ENCODE results near the gene PLA2G12A.

PLA2G12A gene

DNA sequence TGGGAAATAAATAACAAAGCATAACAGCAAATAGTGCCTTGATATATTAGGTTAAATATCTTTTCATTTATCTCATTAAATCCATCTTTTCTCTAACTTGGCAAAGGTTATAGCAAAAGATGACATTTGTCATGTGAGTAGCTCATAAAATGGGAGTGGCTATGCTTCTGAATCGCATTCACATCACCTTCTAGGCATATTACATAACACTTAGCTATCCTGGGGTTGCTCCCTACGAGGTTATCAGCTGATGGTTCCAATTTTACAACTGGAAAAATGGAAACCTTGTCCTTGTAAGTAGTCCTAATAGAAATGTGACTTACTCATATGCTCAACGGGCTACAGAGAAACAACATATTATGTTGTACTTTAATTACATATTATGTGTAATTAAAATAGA, 16.4 kb downstream of the PLA2G12A start:
- Mint-ChIP-seq H3K27ac (no peak overlapping the region), H3K4me3 (no peak overlapping the region), H3K27me3 (no peaks in the 10 kb centered on the region), H3K36me3 (ENCODE audit: insufficient read depth) (peaks cover 16% of the 10 kb centered on the region), H3K4me1 (ENCODE audit: low read depth in 2 of 2) (no peaks in the 10 kb centered on the region), H3K9me3 (no peaks in the 10 kb centered on the region)
- no peak for ATAC-seq (replicated peaks)
- DNase-seq = no peak

DNA sequence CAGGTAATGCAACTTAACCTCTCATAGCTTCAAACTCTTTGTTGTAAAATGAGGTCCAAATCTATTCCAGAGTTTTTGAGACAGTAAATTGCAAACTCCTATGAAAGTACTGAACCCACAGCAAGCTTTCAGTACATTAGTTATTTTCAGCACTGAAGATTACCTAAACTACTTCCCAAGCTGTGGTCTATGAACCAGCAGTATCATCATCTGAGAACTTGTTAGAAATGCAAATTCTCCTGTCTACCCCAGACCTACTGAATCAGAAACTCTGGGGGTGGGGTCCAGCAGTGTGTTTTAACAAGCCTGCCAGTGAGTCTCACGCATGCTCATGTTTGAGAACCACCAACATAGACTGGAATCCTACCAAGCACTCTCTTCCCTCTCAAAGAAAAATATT, 20.9 kb downstream of the PLA2G12A start:
- Mint-ChIP-seq H3K9me3 (no peaks in the 10 kb centered on the region), H3K27me3 (no peaks in the 10 kb centered on the region), H3K4me1 (ENCODE audit: low read depth in 2 of 2) (peaks cover 0 to under 1% of the 10 kb centered on the region in 2 donors), H3K4me3 (no peak overlapping the region), H3K36me3 (ENCODE audit: insufficient read depth) (peaks cover 4% of the 10 kb centered on the region), H3K27ac (no peak overlapping the region)
- no peak for DNase-seq
- ATAC-seq (replicated peaks) = no peak

DNA sequence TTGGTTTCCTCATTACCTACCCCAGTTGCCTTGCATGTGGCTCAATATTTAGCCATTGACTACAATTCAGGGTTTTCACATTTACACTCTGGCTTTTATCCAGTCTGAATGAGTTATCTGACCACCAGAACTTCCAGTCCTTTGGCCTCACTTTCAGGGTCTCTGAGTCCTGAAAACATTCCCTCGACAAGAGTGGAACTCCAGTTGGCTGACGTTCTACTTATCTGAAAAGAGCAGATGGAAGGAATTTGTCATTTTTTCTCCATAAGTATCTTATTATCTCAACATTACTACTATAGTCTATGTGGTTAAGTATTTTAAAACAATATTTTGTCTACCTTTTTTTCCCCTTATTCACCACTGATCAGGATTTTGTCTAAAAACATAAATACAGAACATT, 21.4 kb downstream of the PLA2G12A start:
- no peak for DNase-seq
- Mint-ChIP-seq H3K27me3 (no peaks in the 10 kb centered on the region), H3K4me1 (ENCODE audit: low read depth in 2 of 2) (peaks cover 5 to 6% of the 10 kb centered on the region in 2 donors), H3K4me3 (no peak overlapping the region), H3K36me3 (ENCODE audit: insufficient read depth) (peaks cover 2% of the 10 kb centered on the region), H3K9me3 (no peaks in the 10 kb centered on the region), H3K27ac (no peak overlapping the region)
- ATAC-seq (replicated peaks) = no peak

DNA sequence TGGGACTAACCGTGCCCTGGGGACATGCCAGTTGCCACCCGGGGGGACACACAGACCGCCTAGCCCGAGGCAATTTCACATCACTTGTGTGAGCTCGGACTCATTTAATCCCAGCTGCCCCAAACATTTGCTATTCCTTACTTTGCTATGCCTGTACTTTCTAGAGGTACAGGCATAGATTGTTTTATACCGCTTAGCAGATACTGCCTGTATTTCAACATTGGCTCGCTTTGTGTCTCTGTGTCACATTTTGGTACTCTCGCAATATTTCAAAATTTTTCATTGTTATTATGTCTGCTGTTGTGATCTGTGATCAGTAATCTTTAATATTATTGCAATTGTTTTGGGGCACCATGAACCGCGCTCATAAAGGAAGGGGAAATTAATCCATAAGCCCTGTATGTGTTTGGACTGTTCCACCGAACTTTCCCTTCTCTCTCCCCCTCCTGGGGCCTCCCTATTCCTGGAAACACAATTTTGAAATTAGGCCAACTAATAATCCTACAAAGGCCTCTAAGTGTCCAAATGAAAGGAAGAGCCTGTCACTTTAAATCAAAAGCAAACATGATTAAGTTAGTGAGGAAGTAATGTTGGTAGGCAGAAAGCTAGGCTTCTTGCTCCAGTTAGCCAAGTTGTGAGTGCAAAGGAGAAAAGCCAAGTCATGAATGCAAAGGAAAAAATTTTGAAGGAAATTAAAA, 26.1 kb downstream of the PLA2G12A start:
- H3K36me3 Mint-ChIP-seq (ENCODE audit: insufficient read depth) = peaks cover 12% of the 10 kb centered on the region
- ATAC-seq (replicated peaks) (no peak), DNase-seq (no peak)
- H3K4me1 Mint-ChIP-seq (ENCODE audit: low read depth in 2 of 2) = peaks cover 25 to 27% of the 10 kb centered on the region in 2 donors
- no peaks in the 10 kb centered on the region for H3K9me3 Mint-ChIP-seq
- peak overlapping the region; percentile 91 for H3K27ac Mint-ChIP-seq
- no peaks in the 10 kb centered on the region for H3K27me3 Mint-ChIP-seq
- peak overlapping the region; percentile 93 to 97 for H3K4me3 Mint-ChIP-seq

DNA sequence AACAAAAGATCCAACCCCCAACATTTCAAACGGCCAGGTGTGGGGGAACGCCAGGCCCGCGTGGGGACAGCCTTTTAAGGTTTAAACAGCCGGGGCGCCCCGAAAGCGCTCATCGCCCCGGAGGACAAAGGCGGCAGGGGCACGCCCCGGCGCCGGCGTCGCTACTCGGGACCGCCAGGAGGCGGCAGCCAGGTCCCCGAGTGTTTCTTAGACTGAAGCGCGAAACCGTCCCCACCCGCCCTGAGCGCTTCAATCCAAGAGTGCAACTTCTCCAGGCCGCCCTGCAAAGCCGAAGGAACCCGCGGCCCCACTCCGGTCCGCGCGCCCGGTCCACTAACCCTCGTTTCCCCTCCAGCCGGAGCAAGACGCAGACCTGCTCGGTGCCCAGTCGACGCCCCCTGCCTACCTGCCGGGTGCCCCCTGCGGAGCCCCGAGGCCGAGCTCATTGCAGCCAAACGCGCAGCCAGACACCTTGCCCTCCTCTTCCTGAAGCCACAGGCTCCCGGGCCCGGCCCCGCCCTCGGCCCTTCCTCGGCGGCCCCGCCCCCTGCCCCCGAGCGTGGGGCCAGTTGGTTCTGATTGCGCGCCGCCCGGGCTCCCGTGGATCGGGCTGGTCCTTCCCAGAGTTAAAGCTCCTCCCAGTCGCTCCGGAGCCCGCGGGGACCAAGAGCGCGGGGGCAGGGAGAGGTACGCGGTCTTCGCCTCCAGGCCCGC, 26.8 kb downstream of the PLA2G12A start, which contains the start of gene CASP6:
Gene CASP6, minus strand, starts transcription at position 496 of the 714 bp plus-strand sequence. Its CDS starts 50 bp downstream, at position 446.
- Mint-ChIP-seq H3K4me3 (peak within 1 kb of the TSS; percentile 93 to 97), H3K27ac (peak within 1 kb of the TSS; percentile 91), H3K4me1 (ENCODE audit: low read depth in 2 of 2) (peaks cover 26 to 33% of the 10 kb centered on the region in 2 donors), H3K36me3 (ENCODE audit: insufficient read depth) (peaks cover 12% of the 10 kb centered on the region), H3K9me3 (no peaks in the 10 kb centered on the region), H3K27me3 (no peaks in the 10 kb centered on the region)
- DNase-seq (peak; percentile 65 to 76 (median 71)), ATAC-seq (replicated peaks) (peak; percentile 93)

DNA sequence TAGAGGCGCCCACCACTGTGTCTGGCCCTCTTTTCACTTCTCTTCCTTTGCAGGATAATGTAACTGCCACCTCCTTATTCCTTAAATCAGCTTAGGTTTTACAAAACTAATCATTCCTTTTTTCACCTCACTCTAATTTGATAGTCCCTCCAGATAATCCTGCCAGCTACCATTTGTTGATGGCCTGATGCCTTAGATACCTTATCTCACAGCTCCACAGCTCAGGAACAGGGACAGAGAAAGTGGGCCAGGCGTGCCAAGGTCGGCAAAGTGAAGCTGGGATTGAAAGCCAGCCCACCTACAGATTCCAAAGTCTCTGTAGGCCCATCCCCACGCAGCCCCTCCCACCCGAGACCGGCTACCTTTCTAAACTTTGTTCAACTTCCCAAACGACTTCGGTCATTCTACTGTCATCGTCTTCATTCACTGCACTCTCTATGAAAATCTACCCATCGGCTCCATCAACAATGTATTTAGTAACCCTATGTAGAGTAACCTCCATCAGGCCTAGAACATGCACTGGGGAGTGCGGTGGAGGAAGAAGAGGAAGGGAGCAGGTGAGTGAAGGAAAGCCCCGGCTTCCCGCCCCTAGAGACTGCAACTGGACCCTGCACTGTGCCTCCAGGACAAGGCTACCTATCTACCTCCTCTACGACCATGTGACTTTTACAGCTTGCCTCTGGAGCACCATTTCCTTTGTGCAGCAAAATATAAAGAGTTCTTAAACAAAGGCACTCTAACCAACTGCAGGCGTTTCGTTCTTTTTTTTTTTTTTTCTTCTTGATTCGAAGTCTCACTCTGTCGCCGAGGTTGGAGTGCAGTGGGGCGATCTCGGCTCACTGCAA, 28.1 kb downstream of the PLA2G12A start:
- Mint-ChIP-seq H3K4me1 (ENCODE audit: low read depth in 2 of 2) (peaks cover 26 to 33% of the 10 kb centered on the region in 2 donors), H3K9me3 (no peaks in the 10 kb centered on the region), H3K27me3 (no peaks in the 10 kb centered on the region), H3K27ac (peak overlapping the region; percentile 91), H3K4me3 (peak overlapping the region; percentile 93 to 97), H3K36me3 (ENCODE audit: insufficient read depth) (peaks cover 12% of the 10 kb centered on the region)
- DNase-seq (no peak), ATAC-seq (replicated peaks) (no peak)

DNA sequence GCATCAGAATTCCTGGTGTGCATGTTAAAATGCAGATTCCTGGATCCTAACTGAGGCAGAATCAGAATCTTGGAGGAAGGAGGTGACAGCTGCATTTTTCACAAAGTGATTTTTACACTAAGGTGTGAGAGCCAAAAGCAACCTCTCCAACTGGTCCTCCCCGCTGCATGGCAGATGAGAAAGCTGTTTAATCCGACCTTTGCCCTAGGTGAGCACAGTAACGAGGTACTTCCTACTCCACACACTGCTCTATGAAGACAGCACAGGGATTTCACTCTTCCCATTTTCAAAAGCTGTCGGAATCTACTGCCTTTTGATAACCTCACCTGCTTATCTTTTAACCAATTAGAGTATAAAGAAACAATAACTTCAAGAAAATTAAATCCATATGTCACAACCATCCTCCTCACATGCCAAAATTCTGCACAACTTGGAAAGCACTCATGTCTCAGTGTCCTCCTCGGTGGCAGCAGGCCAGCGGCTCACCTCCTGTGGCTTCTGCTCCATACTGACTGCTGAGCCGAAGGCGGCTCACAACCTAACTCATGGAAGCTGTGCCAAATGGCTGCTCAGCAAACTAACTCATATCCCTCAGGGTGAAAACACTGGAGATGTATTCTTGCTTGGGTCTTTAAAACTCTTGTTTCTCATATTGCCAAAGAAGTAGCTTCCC, 30.2 kb downstream of the PLA2G12A start:
- H3K4me1 Mint-ChIP-seq (ENCODE audit: low read depth in 2 of 2) = peaks cover 26 to 33% of the 10 kb centered on the region in 2 donors

DNA sequence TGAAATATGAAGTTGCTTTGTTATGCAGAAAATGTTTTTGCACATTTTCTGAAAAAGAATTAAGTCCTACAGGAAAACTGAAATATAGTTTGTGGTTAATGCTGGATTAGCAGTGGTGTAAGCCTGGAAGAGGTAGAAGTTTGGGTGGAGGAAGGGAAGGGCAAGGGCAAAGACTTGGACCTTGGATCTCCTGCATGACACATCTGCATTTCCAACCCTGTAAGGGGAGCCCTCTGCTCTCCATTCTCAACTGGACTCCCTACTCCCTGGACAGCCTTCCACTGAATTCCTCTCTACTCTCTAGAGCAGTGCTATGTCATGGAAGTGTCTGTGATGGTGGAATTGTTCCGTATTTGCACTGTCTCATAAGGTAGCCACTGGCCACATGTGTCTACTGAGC, 31.2 kb downstream of the PLA2G12A start:
- H3K27ac Mint-ChIP-seq = peak overlapping the region in 1 of 2 donors; percentile 60
- no peaks in the 10 kb centered on the region for H3K27me3 Mint-ChIP-seq
- H3K36me3 Mint-ChIP-seq (ENCODE audit: insufficient read depth) = peaks cover 15% of the 10 kb centered on the region
- no peak overlapping the region for H3K4me3 Mint-ChIP-seq
- no peaks in the 10 kb centered on the region for H3K9me3 Mint-ChIP-seq
- H3K4me1 Mint-ChIP-seq (ENCODE audit: low read depth in 2 of 2) = peaks cover 25 to 29% of the 10 kb centered on the region in 2 donors
- ATAC-seq (replicated peaks) (no peak), DNase-seq (no peak)

More for the DNA sequence above, 30.2 kb downstream of the PLA2G12A start:
- Mint-ChIP-seq H3K27ac (peak overlapping the region; percentile 9 to 67), H3K27me3 (no peaks in the 10 kb centered on the region), H3K36me3 (ENCODE audit: insufficient read depth) (peaks cover 12% of the 10 kb centered on the region), H3K9me3 (no peaks in the 10 kb centered on the region), H3K4me3 (no peak overlapping the region)
- no peak for DNase-seq
- no peak for ATAC-seq (replicated peaks)

DNA sequence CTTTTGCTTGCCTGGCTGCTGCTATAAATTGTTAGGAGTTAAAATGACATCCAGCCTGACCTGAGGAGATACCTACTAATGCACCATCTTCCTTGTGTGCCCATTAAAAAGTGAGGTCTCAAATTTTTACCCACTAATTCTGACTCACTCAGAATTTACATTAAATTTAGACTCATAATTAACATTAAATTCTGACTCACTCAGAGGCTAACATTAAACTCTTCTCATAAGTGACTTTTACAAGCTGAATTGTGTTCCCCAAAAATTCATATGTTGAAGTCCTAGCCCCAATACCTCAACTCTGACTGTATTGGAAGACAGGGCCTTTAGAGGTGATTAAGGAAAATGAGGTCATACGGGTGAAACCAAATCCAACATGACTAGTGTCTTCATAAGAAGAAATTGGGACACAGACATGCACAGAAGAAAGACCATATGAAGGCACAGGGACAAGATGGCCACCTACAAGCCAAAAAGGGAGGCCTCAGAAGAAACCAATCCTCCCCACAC, 38.4 kb downstream of the PLA2G12A start:
- no peaks in the 10 kb centered on the region for H3K27me3 Mint-ChIP-seq
- peaks cover 22 to 24% of the 10 kb centered on the region in 2 donors for H3K4me1 Mint-ChIP-seq (ENCODE audit: low read depth in 2 of 2)
- DNase-seq (no peak), ATAC-seq (replicated peaks) (no peak)
- no peaks in the 10 kb centered on the region for H3K9me3 Mint-ChIP-seq
- peak overlapping the region; percentile 42 to 86 for H3K27ac Mint-ChIP-seq
- peak overlapping the region in 1 of 2 donors; percentile 55 for H3K4me3 Mint-ChIP-seq
- H3K36me3 Mint-ChIP-seq (ENCODE audit: insufficient read depth) = peaks cover 20% of the 10 kb centered on the region

DNA sequence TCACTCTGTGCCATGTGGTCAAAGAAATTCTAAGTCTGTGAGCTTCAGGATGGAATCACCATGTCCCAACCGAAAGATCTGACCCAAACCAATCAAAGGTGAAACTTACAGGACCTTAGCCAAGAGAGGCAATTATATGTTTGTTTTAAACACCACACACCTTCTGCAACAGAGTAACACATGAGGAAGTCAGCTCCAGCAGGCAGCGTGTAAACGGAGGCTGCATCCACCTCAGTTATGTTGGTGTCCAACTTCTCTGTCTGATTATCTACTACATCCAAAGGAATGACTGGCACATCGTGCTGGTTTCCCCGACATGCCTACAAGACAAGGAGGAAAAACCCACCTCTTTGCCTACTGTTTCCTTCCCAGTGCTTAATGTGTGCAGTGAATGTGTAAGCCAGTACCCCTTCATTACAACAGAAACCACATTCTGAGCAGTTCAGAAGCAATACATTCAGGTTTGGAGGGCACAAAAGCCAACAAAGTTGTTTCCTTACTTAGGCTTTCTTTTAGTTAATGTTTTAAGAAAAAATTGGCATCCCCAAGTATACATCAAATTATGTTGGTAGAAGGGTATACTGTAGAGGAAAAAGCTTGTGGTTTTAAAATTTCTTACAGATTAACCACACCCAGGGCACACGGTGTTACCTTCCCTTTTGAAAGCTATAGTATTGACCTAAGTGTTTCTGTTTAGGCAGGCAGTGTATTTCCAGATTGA, 39.0 kb downstream of the PLA2G12A start:
- Mint-ChIP-seq H3K9me3 (no peaks in the 10 kb centered on the region), H3K27ac (peak overlapping the region; percentile 42 to 86), H3K4me1 (ENCODE audit: low read depth in 2 of 2) (peaks cover 22 to 24% of the 10 kb centered on the region in 2 donors), H3K36me3 (ENCODE audit: insufficient read depth) (peaks cover 23% of the 10 kb centered on the region), H3K27me3 (no peaks in the 10 kb centered on the region), H3K4me3 (peak overlapping the region; percentile 48 to 55)
- ATAC-seq (replicated peaks) (peak; percentile 97), DNase-seq (peak in 2 of 3 experiments; percentile 4 to 7)

DNA sequence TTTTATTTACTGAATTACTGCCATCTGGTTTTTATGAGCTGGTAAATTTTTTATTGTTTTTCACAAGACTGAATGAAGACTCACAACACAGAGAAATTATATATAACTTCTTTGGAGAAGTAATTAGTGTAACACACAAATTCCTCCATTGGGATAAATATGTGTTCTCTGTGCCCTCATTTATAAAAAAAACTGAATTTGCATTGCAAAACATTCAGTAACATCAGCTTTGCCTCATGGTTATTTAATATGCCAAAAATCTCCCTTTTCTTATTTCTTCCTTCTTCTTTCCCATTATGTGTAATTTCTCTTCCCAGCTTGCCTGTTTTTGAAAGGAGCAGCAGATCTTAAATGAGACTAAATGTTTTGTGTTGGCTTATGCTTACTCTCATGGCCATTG, 45.1 kb downstream of the PLA2G12A start:
- Mint-ChIP-seq H3K27me3 (no peaks in the 10 kb centered on the region), H3K4me3 (no peak overlapping the region), H3K27ac (peak overlapping the region; percentile 0 to 41), H3K36me3 (ENCODE audit: insufficient read depth) (peaks cover 39% of the 10 kb centered on the region), H3K9me3 (no peaks in the 10 kb centered on the region), H3K4me1 (ENCODE audit: low read depth in 2 of 2) (peaks cover 0 to 14% of the 10 kb centered on the region in 2 donors)
- DNase-seq (no peak), ATAC-seq (replicated peaks) (no peak)

DNA sequence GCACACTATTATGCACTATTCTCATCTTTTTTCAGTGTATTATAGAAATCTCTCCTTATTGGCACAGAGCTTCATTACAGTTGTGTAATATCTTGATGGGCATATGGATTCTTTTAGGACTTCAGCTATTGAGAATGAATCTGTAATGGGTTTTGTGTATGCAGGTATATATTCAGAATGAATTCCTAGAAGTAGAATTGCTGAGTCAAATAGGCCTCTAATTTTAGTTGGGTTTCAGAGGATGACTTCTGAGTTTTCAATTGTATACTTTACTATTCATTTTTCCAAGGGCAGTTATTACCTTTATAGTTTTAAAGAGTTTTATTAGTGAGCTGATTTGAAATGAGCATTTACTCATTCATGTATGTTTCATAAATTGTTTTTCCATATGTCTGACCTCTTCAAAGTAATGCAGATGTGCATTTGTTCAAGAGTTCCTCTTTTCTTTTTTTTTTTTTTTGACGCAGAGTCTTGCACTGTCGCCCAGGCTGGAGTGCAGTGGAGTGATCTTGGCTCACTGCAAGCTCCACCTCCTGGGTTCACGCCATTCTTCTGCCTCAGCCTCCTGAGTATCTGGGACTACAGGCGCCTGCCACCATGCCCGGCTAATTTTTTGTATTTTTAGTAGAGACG, 46.1 kb downstream of the PLA2G12A start:
- Mint-ChIP-seq H3K4me3 (no peak overlapping the region), H3K9me3 (no peaks in the 10 kb centered on the region), H3K27me3 (no peaks in the 10 kb centered on the region), H3K36me3 (ENCODE audit: insufficient read depth) (peaks cover 38% of the 10 kb centered on the region), H3K27ac (peak overlapping the region; percentile 0 to 41), H3K4me1 (ENCODE audit: low read depth in 2 of 2) (peaks cover 2 to 14% of the 10 kb centered on the region in 2 donors)
- DNase-seq (no peak), ATAC-seq (replicated peaks) (no peak)

Measured in effector memory CD8-positive, alpha-beta T cell (primary cell).